Tibial artery (tissue), 4 donors: ENCODE measurements around the gene SMAD7.
A peak's percentile ranks its signal among the peaks of the same experiment; 100 is the strongest.

Experiments
- DNase-seq, 2 donors: peaks; one replicate each; pipeline ENCODE4 v3.0.0-alpha.2; 2019
- H3K27ac ChIP-seq, 2 donors: fragments of 200-600 bp; sonication (generic) in 1 of 2; 1 replicate in 1 of 2; 2 replicates in 1 of 2; pipeline ENCODE4 v1.5.1; 2018 to 2019; ENCODE audit warnings: mild to moderate bottlenecking in 1 of 2
- H3K27me3 ChIP-seq, 2 donors: fragments of 200-600 bp; sonication (generic) in 1 of 2; one replicate each; pipeline versions ENCODE4 v1.5.1 to v1.6.0; 2016 to 2019
- H3K36me3 ChIP-seq, 3 donors: fragments of 200-600 bp; sonication (generic) in 2 of 3; one replicate each; pipeline ENCODE4 v1.5.1; 2016 to 2019; ENCODE audit warnings: mild to moderate bottlenecking in 2 of 3
- H3K4me1 ChIP-seq, 4 donors: fragments of 200-600 bp; sonication (generic) in 2 of 4; 1 replicate in 3 of 4; 2 replicates in 1 of 4; pipeline ENCODE4 v1.5.1; 2016 to 2019
- H3K4me3 ChIP-seq, 2 donors: fragments of 200-600 bp; sonication (generic) in 1 of 2; 1 replicate in 1 of 2; 2 replicates in 1 of 2; pipeline ENCODE4 v1.5.1; 2018 to 2019; ENCODE audit warnings: mild to moderate bottlenecking in 2 of 2
- H3K9me3 ChIP-seq, 3 donors: fragments of 200-600 bp; sonication (generic) in 1 of 3; one replicate each; pipeline ENCODE4 v1.5.1; 2016 to 2019
- intact Hi-C: fragments of 100-400 bp; cut with DNase I; formaldehyde crosslinking; loops from one replicate; pipeline ENCODE4 v1.15.0; 2023; ENCODE audit warnings: low total_unique reads
- TF ChIP-seq, protein P1 (sequence below), 2 experiments: fragments of 200-600 bp in 1 of 2; fragments of 450-650 bp in 1 of 2; IDR thresholded peaks; one replicate each; pipeline ENCODE4 v1.5.1; 2017 to 2019; ENCODE audit warnings: antibody characterized with exemption in 2 of 2, mild to moderate bottlenecking in 1 of 2, moderate library complexity in 1 of 2

SMAD7 gene

DNA sequence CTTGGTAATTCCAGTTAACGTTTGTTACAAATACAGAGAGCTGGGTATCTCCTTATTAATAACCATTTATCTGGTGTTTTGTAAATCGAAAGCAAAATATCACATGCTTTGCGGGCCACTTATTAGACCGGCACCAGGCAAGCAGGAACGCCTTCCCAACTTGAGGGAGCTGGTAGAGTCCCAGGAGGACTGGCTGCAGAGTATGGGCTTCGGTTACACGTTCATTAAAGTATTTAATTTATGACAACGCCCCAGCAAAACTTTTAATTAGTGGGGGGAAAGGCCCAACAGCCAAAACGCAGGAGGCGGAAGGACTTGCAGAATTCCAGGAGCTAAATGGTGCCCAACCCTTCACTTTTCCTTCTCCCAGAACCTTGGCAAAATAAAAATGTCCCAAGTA lies 3.7 kb downstream of the SMAD7 start:
- Histone ChIP-seq H3K27ac (peak overlapping the region; percentile 88 to 99), H3K36me3 (peaks cover 0 to 22% (median 9%) of the 10 kb centered on the region in 3 donors), H3K4me3 (peak overlapping the region; percentile 58 to 98), H3K27me3 (no peaks in the 10 kb centered on the region), H3K9me3 (no peaks in the 10 kb centered on the region), H3K4me1 (peaks cover 0 to 51% (median 44%) of the 10 kb centered on the region in 4 donors)
- DNase-seq: no peak
- TF ChIP-seq, protein P1, sequence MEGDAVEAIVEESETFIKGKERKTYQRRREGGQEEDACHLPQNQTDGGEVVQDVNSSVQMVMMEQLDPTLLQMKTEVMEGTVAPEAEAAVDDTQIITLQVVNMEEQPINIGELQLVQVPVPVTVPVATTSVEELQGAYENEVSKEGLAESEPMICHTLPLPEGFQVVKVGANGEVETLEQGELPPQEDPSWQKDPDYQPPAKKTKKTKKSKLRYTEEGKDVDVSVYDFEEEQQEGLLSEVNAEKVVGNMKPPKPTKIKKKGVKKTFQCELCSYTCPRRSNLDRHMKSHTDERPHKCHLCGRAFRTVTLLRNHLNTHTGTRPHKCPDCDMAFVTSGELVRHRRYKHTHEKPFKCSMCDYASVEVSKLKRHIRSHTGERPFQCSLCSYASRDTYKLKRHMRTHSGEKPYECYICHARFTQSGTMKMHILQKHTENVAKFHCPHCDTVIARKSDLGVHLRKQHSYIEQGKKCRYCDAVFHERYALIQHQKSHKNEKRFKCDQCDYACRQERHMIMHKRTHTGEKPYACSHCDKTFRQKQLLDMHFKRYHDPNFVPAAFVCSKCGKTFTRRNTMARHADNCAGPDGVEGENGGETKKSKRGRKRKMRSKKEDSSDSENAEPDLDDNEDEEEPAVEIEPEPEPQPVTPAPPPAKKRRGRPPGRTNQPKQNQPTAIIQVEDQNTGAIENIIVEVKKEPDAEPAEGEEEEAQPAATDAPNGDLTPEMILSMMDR (IDR thresholded peaks at IDR 0.05): no peak
- intact Hi-C loops: loop anchor here (10.0 kb wide), 1 partner anchor 272 kb away; no protein-coding TSS in a partner anchor

DNA sequence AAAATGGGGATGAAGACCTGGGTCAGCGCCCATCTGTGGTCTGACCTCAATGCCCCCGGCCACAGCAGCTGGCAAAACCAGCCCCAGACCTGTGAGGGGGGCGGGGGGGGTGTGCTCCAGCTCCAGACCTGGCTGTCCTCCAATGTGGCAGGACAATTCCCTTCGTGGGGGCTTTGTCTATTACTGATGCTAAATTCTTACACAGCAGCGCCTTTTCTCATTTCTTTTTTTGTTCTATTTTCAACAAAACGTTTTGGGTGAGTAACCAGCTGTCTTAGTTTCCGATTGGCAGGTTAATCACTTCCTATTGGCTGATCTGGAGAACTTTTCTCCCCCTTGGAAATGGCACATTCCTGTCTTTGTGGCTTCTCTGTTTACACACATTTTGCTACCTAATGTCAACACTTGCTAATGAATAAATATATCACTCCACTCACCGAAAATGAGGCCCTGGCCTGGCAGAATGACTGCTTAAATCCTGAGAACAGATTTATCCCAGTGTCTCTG lies 4.4 kb downstream of the SMAD7 start:
- Histone ChIP-seq H3K4me3 (peak overlapping the region; percentile 58 to 98), H3K9me3 (no peaks in the 10 kb centered on the region), H3K27me3 (no peaks in the 10 kb centered on the region), H3K27ac (peak overlapping the region; percentile 88 to 99), H3K36me3 (peaks cover 0 to 29% (median 9%) of the 10 kb centered on the region in 3 donors), H3K4me1 (peaks cover 0 to 58% (median 51%) of the 10 kb centered on the region in 4 donors)
- TF ChIP-seq, protein P1 (IDR thresholded peaks at IDR 0.05): no peak
- no peak for DNase-seq
- intact Hi-C loops: loop anchor here (10.0 kb wide), 1 partner anchor 272 kb away; no protein-coding TSS in a partner anchor

DNA sequence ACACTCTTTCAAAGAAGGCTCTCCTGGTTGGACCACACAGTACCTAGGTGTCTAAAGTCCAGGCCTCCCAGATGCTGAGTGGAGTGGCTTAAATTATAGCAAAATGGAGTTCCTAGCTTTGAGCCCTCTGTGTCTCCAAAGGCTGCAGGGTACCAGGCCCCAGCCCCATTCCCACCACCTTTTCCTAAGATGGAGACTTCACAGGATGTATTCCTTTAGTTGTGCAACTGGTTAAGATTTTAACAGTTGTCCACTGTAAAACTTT lies 4.9 kb downstream of the SMAD7 start:
- Histone ChIP-seq H3K36me3 (peaks cover 0 to 30% (median 13%) of the 10 kb centered on the region in 3 donors), H3K4me1 (peaks cover 0 to 63% (median 56%) of the 10 kb centered on the region in 4 donors), H3K4me3 (peak overlapping the region; percentile 58 to 98), H3K27me3 (no peaks in the 10 kb centered on the region), H3K9me3 (no peaks in the 10 kb centered on the region), H3K27ac (peak overlapping the region; percentile 88 to 99)
- intact Hi-C loops: loop anchor here (10.0 kb wide), 1 partner anchor 271 kb away; no protein-coding TSS in a partner anchor
- DNase-seq: no peak
- TF ChIP-seq, protein P1 (IDR thresholded peaks at IDR 0.05): no peak

DNA sequence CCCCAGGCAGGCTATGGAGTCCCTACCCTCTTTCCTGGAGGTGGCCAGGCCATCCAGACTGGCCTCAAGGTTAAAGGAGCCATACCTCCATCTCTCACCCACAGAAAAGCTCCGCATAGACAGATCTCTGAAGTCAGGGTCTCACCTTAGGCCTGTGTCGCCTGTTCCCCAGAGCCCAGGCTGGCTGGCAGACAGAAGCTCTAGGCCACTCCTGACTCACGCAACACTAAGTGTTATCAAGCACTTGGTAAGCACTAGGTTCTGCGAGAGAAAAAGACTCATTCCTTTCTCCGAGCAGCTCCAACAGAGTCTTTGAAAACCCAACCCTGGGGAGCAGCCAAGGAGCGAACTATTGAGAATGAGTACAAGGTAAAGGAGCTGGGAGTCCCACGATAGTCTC lies 6.1 kb downstream of the SMAD7 start:
- H3K4me3 ChIP-seq: peak overlapping the region; percentile 58 to 98
- no peak for DNase-seq
- TF ChIP-seq, protein P1 (IDR thresholded peaks at IDR 0.05): no peak
- H3K27ac ChIP-seq: peak overlapping the region; percentile 88 to 99
- peaks cover 0 to 75% (median 68%) of the 10 kb centered on the region in 4 donors for H3K4me1 ChIP-seq
- no peaks in the 10 kb centered on the region for H3K27me3 ChIP-seq
- no peaks in the 10 kb centered on the region for H3K9me3 ChIP-seq
- intact Hi-C loops: loop anchor here (10.0 kb wide), 1 partner anchor 270 kb away; no protein-coding TSS in a partner anchor
- H3K36me3 ChIP-seq: peaks cover 0 to 23% (median 9%) of the 10 kb centered on the region in 3 donors

DNA sequence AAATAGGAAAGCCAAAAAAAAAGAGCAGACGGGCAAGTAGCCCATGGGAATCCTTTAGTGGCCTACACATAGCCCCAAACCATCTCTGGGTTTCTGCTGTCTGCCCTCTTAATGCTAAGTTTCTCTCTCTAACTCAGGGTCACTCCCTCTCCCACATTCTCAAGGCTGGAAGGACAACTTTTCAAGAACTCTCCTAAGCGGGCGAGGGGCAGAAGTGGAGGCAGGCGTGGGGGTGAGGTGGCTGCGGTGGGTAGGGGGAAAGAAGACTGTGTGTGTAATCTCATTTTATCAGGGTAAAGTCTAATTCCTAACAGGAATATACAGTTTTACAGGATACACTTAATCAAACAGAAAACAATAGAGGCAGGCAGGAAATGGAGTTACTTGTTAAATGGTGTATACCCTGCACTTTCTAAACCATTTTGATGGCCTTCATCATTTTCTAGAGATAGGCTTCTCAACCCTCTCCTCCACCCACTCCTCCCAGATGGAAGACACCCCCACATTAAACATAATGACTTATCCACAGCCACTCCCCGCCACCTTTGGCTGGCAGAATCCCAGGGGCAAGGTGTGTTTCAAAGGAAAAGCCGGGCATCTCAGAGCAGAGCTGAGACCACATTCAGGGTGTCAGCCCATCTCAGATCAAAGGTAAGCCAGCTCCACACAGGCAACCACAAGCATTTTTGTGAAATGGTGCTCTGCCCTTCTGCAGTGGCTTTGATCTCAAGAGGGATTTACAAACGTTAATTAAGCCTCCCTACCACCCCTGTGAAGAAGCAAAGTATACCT lies 6.8 kb downstream of the SMAD7 start:
- Histone ChIP-seq H3K9me3 (no peaks in the 10 kb centered on the region), H3K36me3 (peaks cover 0 to 19% (median 4%) of the 10 kb centered on the region in 3 donors), H3K4me3 (peak overlapping the region; percentile 58 to 98), H3K27ac (peak overlapping the region; percentile 88 to 99), H3K27me3 (no peaks in the 10 kb centered on the region), H3K4me1 (peaks cover 0 to 82% (median 75%) of the 10 kb centered on the region in 4 donors)
- intact Hi-C loops: loop anchor here (10.0 kb wide), 1 partner anchor 269 kb away; no protein-coding TSS in a partner anchor
- TF ChIP-seq, protein P1 (IDR thresholded peaks at IDR 0.05): no peak
- no peak for DNase-seq
